ENCODE data around the gene JADE3.
A peak's percentile ranks its signal among the peaks of the same experiment; 100 is the strongest.
"Not testable (repeated sequence)": the region's sequence is repeated elsewhere in the genome, so short reads cannot be mapped to it uniquely, and the experiment has no call there.

Gene JADE3

GRCh38 chrX:46965125-46965758 is 53.0 kb downstream of the JADE3 start:
- H3K4me3 ChIP-seq (ENCODE audit: low read depth, low read length), result no peak overlapping the region
- TF ChIP-seq CTCF (conservative IDR thresholded peaks at IDR 0.05; ENCODE audit: low read depth, low read length), result no peak
- DNase-seq (ENCODE audit: low read depth), result peak; percentile 64

GRCh38 chrX:46967547-46967946 is 55.3 kb downstream of the JADE3 start:
- TF ChIP-seq CTCF (conservative IDR thresholded peaks at IDR 0.05; ENCODE audit: low read depth, low read length), result no peak
- DNase-seq (ENCODE audit: low read depth), result no peak
- no peak overlapping the region for H3K4me3 ChIP-seq (ENCODE audit: low read depth, low read length)

GRCh38 chrX:46977046-46977445 is 64.8 kb downstream of the JADE3 start:
- not testable (repeated sequence) for H3K4me3 ChIP-seq (ENCODE audit: low read depth, low read length); DNase-seq (ENCODE audit: low read depth)

GRCh38 chrX:46978341-46979291 is 66.4 kb downstream of the JADE3 start:
- TF ChIP-seq CTCF (conservative IDR thresholded peaks at IDR 0.05; ENCODE audit: low read depth, low read length), result peak; percentile 73
- DNase-seq (ENCODE audit: low read depth), result peak; percentile 80
- no peak overlapping the region for H3K4me3 ChIP-seq (ENCODE audit: low read depth, low read length)

GRCh38 chrX:46984705-46985104 is 72.5 kb downstream of the JADE3 start:
- TF ChIP-seq CTCF (conservative IDR thresholded peaks at IDR 0.05; ENCODE audit: low read depth, low read length), result no peak

GRCh38 chrX:46989548-46989947 is 77.3 kb downstream of the JADE3 start:
- DNase-seq (ENCODE audit: low read depth), result no peak
- no peak for TF ChIP-seq CTCF (conservative IDR thresholded peaks at IDR 0.05; ENCODE audit: low read depth, low read length)
- no peak overlapping the region for H3K4me3 ChIP-seq (ENCODE audit: low read depth, low read length)

More at GRCh38 chrX:46984705-46985104, 72.5 kb downstream of the JADE3 start:
- DNase-seq (ENCODE audit: low read depth), result no peak
- no peak overlapping the region for H3K4me3 ChIP-seq (ENCODE audit: low read depth, low read length)

GRCh38 chrX:46991664-46992063 is 79.4 kb downstream of the JADE3 start:
- DNase-seq (ENCODE audit: low read depth), result no peak
- no peak for TF ChIP-seq CTCF (conservative IDR thresholded peaks at IDR 0.05; ENCODE audit: low read depth, low read length)
- H3K4me3 ChIP-seq (ENCODE audit: low read depth, low read length), result no peak overlapping the region
